Transverse colon (tissue), 4 donors: ENCODE measurements around the gene CPLX1.

Experiments
- CTCF ChIP-seq, 5 experiments: fragments of 200-600 bp in 3 of 5; fragments of 450-650 bp in 2 of 5; sonication (generic) in 3 of 5; IDR thresholded peaks; 1 replicate in 2 of 5; 2 replicates in 3 of 5; pipeline ENCODE4 v1.5.1; 2016 to 2017; ENCODE audit warnings: antibody characterized with exemption in 5 of 5, inconsistent platforms in 3 of 5, mild to moderate bottlenecking in 2 of 5, moderate library complexity in 1 of 5
- EP300 ChIP-seq: sonication (generic); formaldehyde crosslinking; IDR thresholded peaks from one replicate; pipeline ENCODE4 v1.6.1; 2017; ENCODE audit warnings: antibody characterized with exemption, low read depth
- POLR2A ChIP-seq: fragments of 450-650 bp; IDR thresholded peaks from one replicate; pipeline ENCODE4 v1.6.1; 2016; ENCODE audit warnings: antibody characterized with exemption, mild to moderate bottlenecking, moderate library complexity
- POLR2AphosphoS5 ChIP-seq, 3 donors: sonication (generic); formaldehyde crosslinking; IDR thresholded peaks; one replicate each; pipeline ENCODE4 v1.6.1; 2016; ENCODE audit warnings: antibody characterized with exemption in 3 of 3

- TF ChIP-seq CTCF (IDR thresholded peaks at IDR 0.05) = no peak
- no peak for TF ChIP-seq POLR2A
- no peak for TF ChIP-seq POLR2AphosphoS5 (IDR thresholded peaks at IDR 0.05)
- no peak for TF ChIP-seq EP300
Observed at GRCh38 chr4:791252-791897, 34.6 kb downstream of the CPLX1 start.
